ENCODE results near the gene GPC6. TPM values are rescaled to one million over a fixed set of nuclear protein-coding genes. Genes with fewer than 3 reads are reported as not detected.

GPC6 gene
- polyA plus RNA-seq, 1 of the 3 experiments (the other 2 are of a cell fraction), result 6.7 TPM

GRCh38 chr13:94218537-94218936, 991.9 kb downstream of the GPC6 start:
- ChIA-PET CTCF (no interaction called here), POLR2A (no interaction called here)
- H3F3A ChIP-seq (replicated peaks; ENCODE audit: insufficient read depth), result no peaks in the 10 kb centered on the region
- no peak overlapping the region for H3K4me3 ChIP-seq (ENCODE audit: low read depth in 2 of 2, low read length in 1 of 2)
- no peak overlapping the region for H3K27ac ChIP-seq (ENCODE audit: low read depth in 2 of 2, low read length in 1 of 2)
- no peaks in the 10 kb centered on the region for H4K20me1 ChIP-seq (ENCODE audit: insufficient read depth)
- no peak overlapping the region for H3K4me2 ChIP-seq
- H3K9ac ChIP-seq, result no peak overlapping the region
- no peak overlapping the region for H2AFZ ChIP-seq (ENCODE audit: low read depth)
- DNase-seq, result no peak
- no peaks in the 10 kb centered on the region for H3K36me3 ChIP-seq (replicated peaks in 1 of 2; ENCODE audit: control insufficient read depth in 1 of 2, insufficient read depth in 2 of 2, low read length in 1 of 2)
- H3K4me1 ChIP-seq (ENCODE audit: control insufficient read depth in 1 of 2, insufficient read depth in 2 of 2, low read depth in 1 of 2, low read length in 1 of 2), result peaks cover 2 to 7% of the 10 kb centered on the region in 2 experiments; a peak in 3 of 4 replicates
- no peak for TF ChIP-seq NRF1 (IDR thresholded peaks at IDR 0.05; ENCODE audit: low read depth, low read length)
- TF ChIP-seq GATA2 (CRISPR knock-in tag; IDR thresholded peaks at IDR 0.05), result no peak
- TF ChIP-seq ZBTB33 (IDR thresholded peaks at IDR 0.05; ENCODE audit: borderline replicate concordance, low read depth), result no peak
- no peak for TF ChIP-seq USF2 (IDR thresholded peaks at IDR 0.05; ENCODE audit: borderline replicate concordance, low read depth, low read length)
- TF ChIP-seq MAX (IDR thresholded peaks at IDR 0.05; ENCODE audit: low read depth), result no peak
- TF ChIP-seq TAF1 (IDR thresholded peaks at IDR 0.05; ENCODE audit: borderline replicate concordance, low read depth, low read length), result no peak
- no peak for TF ChIP-seq TEAD4 (IDR thresholded peaks at IDR 0.05; ENCODE audit: borderline replicate concordance, insufficient read depth)
- no peak for TF ChIP-seq SIN3A (IDR thresholded peaks at IDR 0.05; ENCODE audit: borderline replicate concordance, low read depth, low read length)
- no peak for TF ChIP-seq USF1 (IDR thresholded peaks at IDR 0.05; ENCODE audit: borderline replicate concordance, low read depth)
- TF ChIP-seq IRF3 (IDR thresholded peaks at IDR 0.05; ENCODE audit: low read depth, low read length), result no peak
- H3K27me3 ChIP-seq (ENCODE audit: insufficient read depth), result no peaks in the 10 kb centered on the region
- no peaks in the 10 kb centered on the region for H3K9me2 ChIP-seq
- no peaks in the 10 kb centered on the region for H3K9me3 ChIP-seq
- whole genome bisulfite sequencing (ENCODE audit: low lambda C conversion rate), result 91% methylated on average over 2 of the region's 2 CpGs
- H3K79me2 ChIP-seq (ENCODE audit: insufficient read depth), result no peaks in the 10 kb centered on the region

GRCh38 chr13:94218951-94219350, 992.3 kb downstream of the GPC6 start:
- H3K4me2 ChIP-seq, result no peak overlapping the region
- no peak overlapping the region for H3K4me3 ChIP-seq (ENCODE audit: low read depth in 2 of 2, low read length in 1 of 2)
- H3K9ac ChIP-seq, result no peak overlapping the region
- H3K9me3 ChIP-seq, result no peaks in the 10 kb centered on the region
- no peaks in the 10 kb centered on the region for H4K20me1 ChIP-seq (ENCODE audit: insufficient read depth)
- no peaks in the 10 kb centered on the region for H3K36me3 ChIP-seq (replicated peaks in 1 of 2; ENCODE audit: control insufficient read depth in 1 of 2, insufficient read depth in 2 of 2, low read length in 1 of 2)
- no peaks in the 10 kb centered on the region for H3K9me2 ChIP-seq
- H2AFZ ChIP-seq (ENCODE audit: low read depth), result no peak overlapping the region
- no peaks in the 10 kb centered on the region for H3K27me3 ChIP-seq (ENCODE audit: insufficient read depth)
- H3K79me2 ChIP-seq (ENCODE audit: insufficient read depth), result no peaks in the 10 kb centered on the region
- 99% methylated on average over 3 of the region's 3 CpGs for WGBS (ENCODE audit: low lambda C conversion rate)
- no peaks in the 10 kb centered on the region for H3F3A ChIP-seq (replicated peaks; ENCODE audit: insufficient read depth)
- H3K4me1 ChIP-seq (ENCODE audit: control insufficient read depth in 1 of 2, insufficient read depth in 2 of 2, low read depth in 1 of 2, low read length in 1 of 2), result peaks cover 2 to 7% of the 10 kb centered on the region in 2 experiments; a peak in 3 of 4 replicates
- TF ChIP-seq IRF3 (IDR thresholded peaks at IDR 0.05; ENCODE audit: low read depth, low read length) (no peak), CHD2 (IDR thresholded peaks at IDR 0.05; ENCODE audit: low read length, partially characterized antibody) (no peak), MEF2A (IDR thresholded peaks at IDR 0.05; ENCODE audit: borderline replicate concordance, low read depth) (no peak), JUND (IDR thresholded peaks at IDR 0.05) (no peak), GATA2 (CRISPR knock-in tag; IDR thresholded peaks at IDR 0.05) (no peak), TCF12 (IDR thresholded peaks at IDR 0.05) (no peak), ELF1 (IDR thresholded peaks at IDR 0.05) (no peak), FOSL2 (IDR thresholded peaks at IDR 0.05; ENCODE audit: borderline replicate concordance, low read depth) (no peak), EP300 (IDR thresholded peaks at IDR 0.05; ENCODE audit: borderline replicate concordance in 1 of 2, low read depth in 1 of 2, low read length in 1 of 2) (no peak), RXRA (IDR thresholded peaks at IDR 0.05; ENCODE audit: borderline replicate concordance, low read depth) (no peak), POLR2AphosphoS5 (IDR thresholded peaks at IDR 0.05; ENCODE audit: low read depth, low read length) (no peak)
- ChIA-PET POLR2A (no interaction called here), CTCF (no interaction called here)
- H3K27ac ChIP-seq (ENCODE audit: low read depth in 2 of 2, low read length in 1 of 2), result no peak overlapping the region
- DNase-seq, result no peak
